ENCODE results near the gene MYADM.

The MYADM gene

DNA sequence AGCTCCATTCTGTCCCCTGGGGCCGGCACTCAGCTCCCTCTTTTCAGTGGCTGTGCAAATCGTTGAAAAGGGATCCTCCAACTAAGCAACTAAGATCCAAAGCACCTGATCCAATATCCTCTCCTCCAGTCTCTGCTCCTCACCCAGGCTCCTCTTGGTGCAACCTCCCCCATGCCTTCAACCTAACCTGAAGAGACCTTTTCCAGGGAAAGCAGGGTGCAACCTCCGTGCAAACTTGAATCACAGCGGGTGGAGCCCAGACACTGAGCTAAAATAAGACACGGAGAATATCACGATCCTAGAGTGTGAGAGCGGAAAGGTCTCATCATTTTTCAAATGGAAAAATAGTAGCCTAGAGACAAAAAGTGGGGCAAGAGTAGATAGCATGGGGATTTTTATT lies 49.7 kb downstream of the MYADM start:
- no peak for DNase-seq
